KMS-11 (cell line): ENCODE results near the gene TNRC6B.

Experiments
- H2AFZ ChIP-seq: fragments of 200-600 bp; sonication (generic); 2 replicates; pipeline ENCODE4 v1.6.1; 2016; ENCODE audit warnings: antibody characterized with exemption, mixed run types, low read depth
- H3K27ac ChIP-seq: fragments of 200-600 bp; sonication (generic); 2 replicates; pipeline ENCODE4 v1.6.1; 2016; ENCODE audit warnings: mild to moderate bottlenecking, mixed run types
- H3K27me3 ChIP-seq: fragments of 200-600 bp; sonication (generic); 2 replicates; pipeline ENCODE4 v1.6.1; 2017; ENCODE audit warnings: mild to moderate bottlenecking, low read depth, mixed run types, moderate library complexity; ENCODE audit not compliant: insufficient read depth
- H3K36me3 ChIP-seq: fragments of 200-600 bp; sonication (generic); 2 replicates; pipeline ENCODE4 v1.6.1; 2017; ENCODE audit warnings: mild to moderate bottlenecking, mixed run types; ENCODE audit not compliant: insufficient read depth
- H3K4me1 ChIP-seq: fragments of 200-600 bp; sonication (generic); 2 replicates; pipeline ENCODE4 v1.6.1; 2016; ENCODE audit warnings: mild to moderate bottlenecking, low read depth, mixed run types; ENCODE audit not compliant: poor library complexity, severe bottlenecking
- H3K4me2 ChIP-seq: fragments of 200-600 bp; sonication (generic); 2 replicates; pipeline ENCODE4 v1.7.0; 2016; ENCODE audit warnings: mild to moderate bottlenecking, mixed run types
- H3K4me3 ChIP-seq: fragments of 200-600 bp; sonication (generic); IDR thresholded peaks from 2 replicates; pipeline ENCODE4 v1.6.1; 2017; ENCODE audit warnings: low read depth, low read length, mixed read lengths; ENCODE audit not compliant: insufficient read depth
- H3K79me2 ChIP-seq: fragments of 200-600 bp; sonication (generic); 2 replicates; pipeline ENCODE4 v1.6.1; 2016; ENCODE audit warnings: low read depth, mixed run types; ENCODE audit not compliant: insufficient read depth
- H3K9ac ChIP-seq: fragments of 200-600 bp; sonication (generic); 2 replicates; pipeline ENCODE4 v1.6.1; 2016; ENCODE audit warnings: mild to moderate bottlenecking, mixed run types
- H4K20me1 ChIP-seq: fragments of 200-600 bp; sonication (generic); 2 replicates; pipeline ENCODE4 v1.6.1; 2016; ENCODE audit warnings: mild to moderate bottlenecking, mixed run types; ENCODE audit not compliant: insufficient read depth
- TF ChIP-seq, protein P1 (sequence below): fragments of 200-600 bp; sonication (generic); conservative IDR thresholded peaks from 2 replicates; pipeline ENCODE4 v1.6.1; 2017; ENCODE audit warnings: low read depth, mild to moderate bottlenecking, antibody characterized with exemption, low read length, moderate library complexity, mixed read lengths

TNRC6B gene

DNA sequence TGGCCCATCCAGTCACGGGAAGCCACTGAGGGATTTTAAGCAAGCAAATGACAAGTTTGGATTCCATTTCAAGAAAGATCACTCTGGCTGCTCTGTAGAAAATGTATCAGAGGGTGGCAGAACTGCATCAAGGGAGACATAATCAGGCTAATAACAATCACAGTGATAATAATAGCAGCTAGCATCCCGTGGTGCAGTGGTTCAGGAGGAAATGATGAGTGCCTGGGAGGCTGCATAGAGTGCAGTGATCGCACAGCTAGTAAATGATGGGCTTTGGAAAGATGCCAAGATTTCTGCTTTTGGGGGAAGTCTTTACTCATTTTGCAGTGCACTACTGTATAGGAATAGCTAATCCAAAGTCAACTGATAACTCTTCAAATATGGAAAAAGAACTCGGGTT lies 35.8 kb downstream of the TNRC6B start:
- Histone ChIP-seq H3K27ac (no peak overlapping the region), H3K36me3 (no peaks in the 10 kb centered on the region), H3K4me3 (no peak overlapping the region), H2AFZ (no peak overlapping the region), H4K20me1 (no peaks in the 10 kb centered on the region), H3K4me1 (peaks cover 7% of the 10 kb centered on the region), H3K9ac (no peak overlapping the region), H3K79me2 (peaks cover 28% of the 10 kb centered on the region; the same call in 1 of the 2 replicates), H3K4me2 (no peak overlapping the region), H3K27me3 (no peaks in the 10 kb centered on the region)
- TF ChIP-seq, protein P1, sequence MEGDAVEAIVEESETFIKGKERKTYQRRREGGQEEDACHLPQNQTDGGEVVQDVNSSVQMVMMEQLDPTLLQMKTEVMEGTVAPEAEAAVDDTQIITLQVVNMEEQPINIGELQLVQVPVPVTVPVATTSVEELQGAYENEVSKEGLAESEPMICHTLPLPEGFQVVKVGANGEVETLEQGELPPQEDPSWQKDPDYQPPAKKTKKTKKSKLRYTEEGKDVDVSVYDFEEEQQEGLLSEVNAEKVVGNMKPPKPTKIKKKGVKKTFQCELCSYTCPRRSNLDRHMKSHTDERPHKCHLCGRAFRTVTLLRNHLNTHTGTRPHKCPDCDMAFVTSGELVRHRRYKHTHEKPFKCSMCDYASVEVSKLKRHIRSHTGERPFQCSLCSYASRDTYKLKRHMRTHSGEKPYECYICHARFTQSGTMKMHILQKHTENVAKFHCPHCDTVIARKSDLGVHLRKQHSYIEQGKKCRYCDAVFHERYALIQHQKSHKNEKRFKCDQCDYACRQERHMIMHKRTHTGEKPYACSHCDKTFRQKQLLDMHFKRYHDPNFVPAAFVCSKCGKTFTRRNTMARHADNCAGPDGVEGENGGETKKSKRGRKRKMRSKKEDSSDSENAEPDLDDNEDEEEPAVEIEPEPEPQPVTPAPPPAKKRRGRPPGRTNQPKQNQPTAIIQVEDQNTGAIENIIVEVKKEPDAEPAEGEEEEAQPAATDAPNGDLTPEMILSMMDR, result no peak

DNA sequence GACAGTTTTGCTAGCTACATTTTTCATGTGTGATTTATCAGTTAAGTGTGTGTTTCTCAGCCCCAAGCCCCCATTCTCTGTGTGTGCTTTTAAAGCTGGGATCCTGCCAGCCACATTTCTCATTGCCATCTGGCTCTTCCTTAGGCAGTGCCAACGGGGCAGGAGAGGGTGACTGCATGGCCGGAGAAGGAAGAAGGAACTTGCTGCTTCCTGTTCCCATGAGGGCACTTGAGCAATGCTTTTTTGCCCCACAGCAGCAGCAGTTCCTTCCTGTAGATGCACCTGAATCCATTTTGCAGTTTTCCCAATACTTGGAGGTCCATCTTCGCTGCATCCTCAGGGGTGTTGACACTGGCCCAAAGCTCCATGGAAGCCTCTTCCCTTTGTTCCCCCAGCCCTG lies 37.5 kb downstream of the TNRC6B start:
- Histone ChIP-seq H2AFZ (no peak overlapping the region), H3K27me3 (no peaks in the 10 kb centered on the region), H4K20me1 (no peaks in the 10 kb centered on the region), H3K4me2 (no peak overlapping the region), H3K79me2 (peaks cover 33% of the 10 kb centered on the region; the same call in 1 of the 2 replicates), H3K4me1 (peaks cover 6% of the 10 kb centered on the region), H3K36me3 (no peaks in the 10 kb centered on the region), H3K9ac (no peak overlapping the region), H3K27ac (no peak overlapping the region), H3K4me3 (no peak overlapping the region)
- TF ChIP-seq, protein P1, result no peak

DNA sequence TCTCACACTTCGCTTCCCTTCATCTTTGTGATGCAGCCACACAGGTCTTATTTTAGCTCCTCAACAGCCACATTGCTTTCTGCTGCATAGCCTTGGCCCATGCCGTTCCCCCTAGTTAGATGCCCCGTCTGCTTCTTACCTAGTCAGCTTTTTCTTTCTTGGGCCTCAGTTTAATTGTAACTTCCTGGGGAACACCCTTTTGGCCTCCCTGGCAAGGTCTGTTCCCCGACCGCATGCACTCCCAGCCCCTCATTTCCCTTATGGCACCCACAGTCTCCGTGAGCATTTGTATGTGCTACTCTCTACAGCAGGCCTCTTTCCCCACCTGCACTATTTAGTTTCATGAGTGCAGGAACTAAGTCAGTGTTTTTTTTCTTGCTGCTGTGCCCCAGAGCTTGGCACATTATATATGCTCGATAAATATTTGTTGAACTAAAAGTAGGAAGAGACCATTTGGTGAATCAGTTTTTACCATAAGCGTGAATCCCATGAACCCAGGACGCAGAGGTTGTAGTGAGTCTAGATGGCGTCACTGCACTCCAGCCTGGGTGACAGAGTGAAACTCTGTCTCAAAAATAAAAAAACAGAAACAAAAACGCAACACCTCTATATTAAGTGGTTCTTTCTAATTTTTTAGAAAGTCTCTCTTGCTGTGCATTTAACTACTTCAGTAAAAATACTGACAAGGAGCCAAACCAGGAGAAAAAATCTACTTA lies 38.5 kb downstream of the TNRC6B start:
- TF ChIP-seq, protein P1, result no peak
- no peaks in the 10 kb centered on the region for H4K20me1 ChIP-seq
- no peak overlapping the region for H3K9ac ChIP-seq
- H3K27me3 ChIP-seq, result no peaks in the 10 kb centered on the region
- H3K36me3 ChIP-seq, result no peaks in the 10 kb centered on the region
- H3K4me1 ChIP-seq, result no peaks in the 10 kb centered on the region
- no peak overlapping the region for H3K4me3 ChIP-seq
- no peak overlapping the region for H2AFZ ChIP-seq
- H3K79me2 ChIP-seq, result peaks cover 40% of the 10 kb centered on the region
- no peak overlapping the region for H3K4me2 ChIP-seq
- no peak overlapping the region for H3K27ac ChIP-seq

DNA sequence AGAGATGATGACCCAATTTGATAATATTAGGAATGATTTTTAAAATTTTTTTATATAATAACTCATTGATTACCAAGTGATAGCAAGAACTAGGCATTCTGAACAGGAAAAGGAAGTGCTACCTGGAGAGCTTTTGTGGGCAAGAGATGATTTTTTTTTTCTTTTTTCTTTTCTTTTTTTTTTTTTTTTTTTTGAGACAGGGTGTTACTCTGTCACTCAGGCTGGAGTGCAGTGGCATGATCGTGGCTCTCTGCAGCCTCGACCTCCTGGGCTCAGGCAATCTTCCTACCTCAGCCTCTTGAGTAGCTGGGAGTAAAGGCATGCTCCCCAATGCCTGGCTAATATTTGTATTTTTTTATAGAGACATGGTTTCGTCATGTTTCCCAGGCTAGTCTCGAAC lies 40.4 kb downstream of the TNRC6B start:
- Histone ChIP-seq H3K27me3 (no peaks in the 10 kb centered on the region), H3K4me2 (no peak overlapping the region), H2AFZ (no peak overlapping the region), H4K20me1 (no peaks in the 10 kb centered on the region), H3K4me3 (no peak overlapping the region), H3K4me1 (no peaks in the 10 kb centered on the region), H3K9ac (no peak overlapping the region), H3K27ac (no peak overlapping the region), H3K36me3 (no peaks in the 10 kb centered on the region), H3K79me2 (peaks cover 53% of the 10 kb centered on the region)
- TF ChIP-seq, protein P1, result no peak
